Measurements from ENCODE around the gene JAK1.
A peak's percentile ranks its signal among the peaks of the same experiment; 100 is the strongest.
"Not testable (repeated sequence)": the region's sequence is repeated elsewhere in the genome, so short reads cannot be mapped to it uniquely, and the experiment has no call there.

The JAK1 gene

DNA sequence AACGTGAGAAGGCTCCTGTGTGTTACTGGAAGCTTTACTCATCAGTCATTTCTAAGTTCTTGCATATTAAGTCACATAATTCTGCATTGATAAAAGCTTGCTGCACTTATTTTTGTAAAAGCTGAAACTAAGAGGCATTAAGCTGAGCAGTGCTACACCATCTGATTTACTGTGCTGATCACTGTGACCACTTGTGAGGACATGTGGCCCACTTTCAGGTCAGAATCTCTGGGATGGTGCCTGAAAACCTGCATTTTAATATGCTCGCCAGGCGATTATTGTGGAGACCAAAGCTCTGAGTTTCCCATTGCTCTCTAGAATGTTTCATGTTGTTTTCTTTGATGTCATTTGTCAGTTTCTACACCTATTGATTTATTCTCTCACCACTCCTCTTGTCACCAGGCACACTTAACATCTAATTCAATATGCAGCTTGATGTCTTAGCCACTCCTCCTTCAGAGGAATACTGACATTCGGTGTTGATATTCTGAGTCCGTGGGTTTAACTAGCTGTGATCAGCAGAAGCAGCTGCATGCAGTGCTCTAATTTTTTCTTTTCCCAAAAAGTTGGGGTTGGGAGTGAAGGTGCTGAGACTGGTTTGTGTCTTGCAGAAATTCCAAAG, 136.2 kb downstream of the JAK1 start:
- DNase-seq (ENCODE audit: low read depth, low spot score), result no peak
- no peak overlapping the region for H3K4me3 ChIP-seq (ENCODE audit: low read length)

DNA sequence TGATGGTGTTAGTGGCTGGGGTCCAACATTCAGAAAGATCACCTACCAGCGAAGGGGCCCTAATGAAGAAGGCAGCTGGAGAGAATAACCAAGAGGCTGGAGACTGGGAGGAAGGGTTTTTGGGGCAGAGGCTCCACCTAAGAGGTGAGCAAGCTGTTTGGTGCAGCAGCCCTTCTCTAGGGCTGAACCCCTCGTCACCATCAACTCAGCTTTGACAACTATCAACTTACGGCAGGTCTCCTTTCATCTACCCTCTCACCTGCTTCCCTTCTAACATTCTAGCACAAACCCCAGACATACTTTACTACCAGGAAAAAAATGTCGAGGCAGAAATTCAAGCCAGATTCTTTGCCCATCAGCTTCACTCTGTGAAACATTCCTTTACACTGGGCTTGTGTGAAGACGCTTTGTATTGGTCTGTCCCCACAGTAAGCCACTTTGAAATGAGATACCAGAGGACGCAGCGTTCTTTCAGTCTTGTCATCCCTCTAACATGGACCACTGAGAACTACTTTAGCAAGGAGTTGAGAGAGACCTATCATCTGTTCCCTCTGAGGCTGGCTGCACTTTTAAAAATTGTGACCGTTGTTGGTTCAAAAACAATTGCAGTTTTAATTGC, 136.8 kb downstream of the JAK1 start:
- no peak overlapping the region for H3K4me3 ChIP-seq (ENCODE audit: low read length)
- no peak for DNase-seq (ENCODE audit: low read depth, low spot score)

DNA sequence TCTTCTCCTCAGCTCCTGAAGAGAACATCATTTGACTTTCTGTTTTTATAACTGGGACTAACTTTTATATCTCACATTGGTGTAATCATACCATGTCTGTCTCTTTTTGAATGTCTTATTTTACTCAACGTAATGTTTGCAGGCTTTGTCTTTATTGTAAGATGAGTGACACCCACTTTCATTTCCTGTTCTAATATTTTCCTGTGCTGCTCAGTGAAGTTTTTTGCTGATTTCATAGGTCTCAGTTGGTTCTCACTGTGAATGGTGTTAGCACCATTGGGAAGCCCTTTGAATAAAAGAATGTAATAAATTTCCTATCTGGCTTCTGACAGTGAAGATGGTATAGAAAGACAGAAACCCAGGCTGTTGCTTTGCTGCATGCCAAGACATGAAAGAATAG, 137.5 kb downstream of the JAK1 start:
- no peak overlapping the region for H3K4me3 ChIP-seq (ENCODE audit: low read length)
- no peak for DNase-seq (ENCODE audit: low read depth, low spot score)

DNA sequence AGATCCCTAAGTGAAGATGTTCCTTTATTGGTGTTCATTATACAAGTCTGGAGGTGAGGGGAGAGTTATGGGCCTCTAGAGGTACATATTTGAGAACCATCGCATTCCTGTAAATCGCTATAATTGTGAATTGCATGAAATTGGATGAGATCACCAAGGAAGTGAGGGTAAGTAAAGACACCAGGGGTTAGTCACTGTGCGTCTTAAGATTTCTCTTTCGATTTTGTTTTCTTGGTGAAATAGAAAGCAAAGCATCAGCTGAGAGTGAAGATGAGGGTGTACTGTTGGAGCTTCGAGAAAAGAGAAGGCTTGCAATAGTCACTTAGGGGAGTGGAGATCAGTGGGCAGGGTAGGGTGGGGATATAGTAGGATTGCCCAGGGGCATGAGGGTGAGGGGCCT, 139.4 kb downstream of the JAK1 start:
- no peak overlapping the region for H3K4me3 ChIP-seq (ENCODE audit: low read length)
- no peak for DNase-seq (ENCODE audit: low read depth, low spot score)

DNA sequence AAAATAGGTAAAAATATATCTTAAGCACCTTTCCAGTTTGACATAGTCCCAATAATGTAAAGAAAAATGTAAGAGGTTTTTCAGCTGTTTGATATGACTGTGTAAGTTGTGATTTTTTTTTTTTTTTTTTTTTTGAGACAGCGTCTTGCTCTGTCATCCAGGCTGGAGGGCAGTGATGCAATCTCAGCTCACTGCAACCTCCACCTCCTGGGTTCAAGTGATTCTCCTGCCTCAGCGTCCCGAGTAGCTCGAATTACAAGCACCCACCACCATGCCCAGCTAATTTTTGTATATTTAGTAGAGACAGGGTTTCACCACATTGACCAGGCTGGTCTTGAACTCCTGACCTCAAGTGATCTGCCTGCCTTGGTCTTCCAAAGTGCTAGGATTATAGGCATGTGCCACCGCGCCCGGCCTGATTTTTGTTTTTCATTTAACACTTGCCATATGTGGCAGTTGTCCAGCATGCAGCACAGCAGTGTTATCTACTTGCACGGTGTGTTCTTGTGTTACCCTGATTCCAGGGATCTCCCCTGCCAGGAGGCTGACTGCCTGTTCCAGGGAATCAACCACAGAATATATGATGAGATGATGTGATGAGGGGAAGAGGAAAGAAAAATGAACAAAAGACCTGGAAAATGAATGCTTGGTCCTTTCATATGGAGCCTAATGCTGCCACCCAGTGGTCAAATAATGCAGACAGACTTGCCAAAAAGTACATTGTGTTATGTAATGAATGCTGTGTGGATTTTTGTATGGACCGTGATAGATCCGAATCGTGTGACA, 142.5 kb downstream of the JAK1 start:
- H3K4me3 ChIP-seq (ENCODE audit: low read length), result no peak overlapping the region
- DNase-seq (ENCODE audit: low read depth, low spot score), result peak; percentile 64

DNA sequence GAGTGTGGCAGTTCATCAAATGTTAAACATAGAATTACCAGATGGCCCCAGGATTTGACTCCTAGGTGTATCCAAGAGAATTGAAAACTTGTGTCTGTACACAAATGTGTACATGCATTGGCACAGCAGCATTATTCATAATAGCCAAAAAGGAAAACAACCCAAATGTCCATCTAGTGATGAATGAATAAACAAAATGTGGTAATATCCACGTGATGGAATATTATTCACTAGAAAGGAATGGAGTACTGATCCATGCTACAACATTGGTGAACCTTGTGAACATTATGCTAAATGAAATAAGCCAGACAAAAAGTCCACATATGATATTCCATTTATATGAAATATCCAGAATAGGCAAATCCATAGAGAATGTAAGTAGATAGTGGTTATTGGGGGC, 143.7 kb downstream of the JAK1 start:
- no peak for DNase-seq (ENCODE audit: low read depth, low spot score)
- H3K4me3 ChIP-seq (ENCODE audit: low read length), result no peak overlapping the region

DNA sequence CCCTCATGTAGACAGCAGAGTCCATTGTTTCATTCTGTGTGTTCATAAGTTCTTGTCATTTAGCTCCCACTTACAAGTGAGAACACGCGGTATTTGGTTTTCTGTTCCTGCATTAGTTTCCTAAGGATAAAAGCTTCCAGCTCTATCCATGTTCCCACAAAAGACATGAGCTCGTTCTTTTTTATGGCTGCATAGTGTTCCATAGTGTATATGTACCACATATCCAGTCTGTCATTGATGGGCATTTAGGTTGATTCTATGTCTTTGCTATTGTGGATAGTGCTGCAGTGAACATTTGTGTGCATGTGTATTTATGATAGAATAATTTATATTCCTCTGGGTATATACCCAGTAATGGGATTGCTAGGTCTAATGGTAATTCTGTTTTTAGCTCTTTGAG, 145.8 kb downstream of the JAK1 start:
- not testable (repeated sequence) for H3K4me3 ChIP-seq (ENCODE audit: low read length); DNase-seq (ENCODE audit: low read depth, low spot score)

DNA sequence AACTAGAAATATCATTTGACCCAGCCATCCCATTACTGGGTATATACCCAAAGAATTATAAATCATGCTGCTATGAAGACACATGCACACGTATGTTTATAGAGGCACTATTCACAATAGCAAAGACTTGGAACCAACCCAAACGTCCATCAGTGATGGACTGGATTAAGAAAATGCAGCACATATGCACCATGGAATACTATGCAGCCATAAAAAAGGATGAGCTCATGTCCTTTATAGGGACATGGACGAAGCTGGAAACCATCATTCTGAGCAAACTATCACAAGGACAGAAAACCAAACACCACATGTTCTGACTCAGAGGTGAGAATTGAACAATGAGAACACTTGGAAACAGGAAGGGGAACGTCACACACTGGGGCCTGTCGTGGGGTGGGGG, 149.0 kb downstream of the JAK1 start:
- DNase-seq (ENCODE audit: low read depth, low spot score); H3K4me3 ChIP-seq (ENCODE audit: low read length): not testable (repeated sequence)

DNA sequence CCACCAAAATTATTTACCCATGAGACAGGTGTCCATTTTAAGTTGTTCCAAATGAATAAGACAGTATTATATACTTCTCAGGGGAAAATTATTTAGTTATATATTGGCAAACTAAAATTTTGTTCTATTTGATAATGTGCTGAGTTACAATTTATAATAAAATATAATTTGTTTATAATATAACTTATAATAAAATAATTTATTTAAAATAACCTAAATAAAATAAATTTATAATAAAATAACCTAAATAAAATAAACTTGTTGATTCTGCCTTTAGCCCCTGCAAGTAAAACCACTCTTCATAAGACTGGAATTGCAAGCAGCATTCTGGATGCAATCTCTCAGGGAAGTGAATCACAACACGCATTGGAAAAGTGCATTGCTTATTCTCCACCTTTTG, 151.9 kb downstream of the JAK1 start:
- DNase-seq (ENCODE audit: low read depth, low spot score), result no peak
- H3K4me3 ChIP-seq (ENCODE audit: low read length), result no peak overlapping the region

DNA sequence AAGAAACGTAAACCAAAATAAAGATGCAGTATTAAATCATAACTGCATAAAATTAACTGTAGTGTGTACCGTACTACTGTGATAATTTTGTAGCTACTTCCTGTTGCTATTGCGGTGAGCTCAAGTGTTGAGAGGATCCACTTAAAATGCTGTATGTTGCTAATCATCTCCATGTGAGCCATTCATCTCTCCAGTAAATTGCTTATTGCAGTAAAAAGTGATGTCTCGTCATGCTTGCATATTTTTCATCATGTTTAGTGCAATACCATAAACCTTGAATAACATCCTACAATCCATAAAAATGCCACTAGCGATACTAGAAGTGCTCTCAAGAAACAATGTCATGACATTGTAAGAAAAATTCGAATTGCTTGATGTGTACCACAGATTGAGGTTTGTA, 155.2 kb downstream of the JAK1 start:
- H3K4me3 ChIP-seq (ENCODE audit: low read length), result no peak overlapping the region
- DNase-seq (ENCODE audit: low read depth, low spot score), result no peak

DNA sequence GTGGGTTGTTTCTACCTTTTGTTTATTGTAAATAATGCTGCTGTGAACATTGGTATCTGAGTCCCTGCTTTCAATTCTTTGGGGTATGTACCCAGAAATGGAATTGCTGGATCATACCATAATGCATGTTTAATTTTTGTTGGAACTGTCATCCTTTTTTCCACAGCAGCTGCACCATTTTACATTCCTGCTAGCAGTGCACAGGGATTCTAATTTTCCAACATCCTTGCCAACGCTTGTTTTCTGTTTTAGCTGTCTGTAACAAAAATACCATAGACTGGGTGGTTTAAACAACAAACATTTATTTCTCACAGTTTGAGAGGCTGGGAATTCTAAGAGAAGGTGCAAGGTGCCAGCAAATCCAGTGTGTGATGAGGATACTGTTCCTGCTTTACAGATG, 156.3 kb downstream of the JAK1 start:
- H3K4me3 ChIP-seq (ENCODE audit: low read length), result no peak overlapping the region
- no peak for DNase-seq (ENCODE audit: low read depth, low spot score)

DNA sequence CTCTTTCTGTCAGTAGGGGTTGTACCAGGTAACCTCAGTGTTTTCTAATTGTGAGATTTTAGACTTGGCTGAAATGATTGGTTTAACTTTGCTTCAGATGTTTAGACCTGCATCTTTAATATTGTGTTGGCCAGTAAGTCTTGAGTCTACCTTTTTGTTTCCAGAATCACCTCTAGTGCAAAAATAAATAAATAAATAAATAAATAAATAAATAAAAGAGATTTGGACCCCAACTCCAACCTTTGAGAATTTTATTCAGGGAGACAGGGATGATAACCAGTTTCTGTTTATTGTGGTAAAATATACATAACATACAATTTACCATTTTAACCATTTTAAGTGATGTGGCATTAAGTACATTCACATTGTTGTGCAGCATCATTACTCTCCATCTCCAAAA, 157.0 kb downstream of the JAK1 start:
- H3K4me3 ChIP-seq (ENCODE audit: low read length), result no peak overlapping the region
- DNase-seq (ENCODE audit: low read depth, low spot score), result no peak

DNA sequence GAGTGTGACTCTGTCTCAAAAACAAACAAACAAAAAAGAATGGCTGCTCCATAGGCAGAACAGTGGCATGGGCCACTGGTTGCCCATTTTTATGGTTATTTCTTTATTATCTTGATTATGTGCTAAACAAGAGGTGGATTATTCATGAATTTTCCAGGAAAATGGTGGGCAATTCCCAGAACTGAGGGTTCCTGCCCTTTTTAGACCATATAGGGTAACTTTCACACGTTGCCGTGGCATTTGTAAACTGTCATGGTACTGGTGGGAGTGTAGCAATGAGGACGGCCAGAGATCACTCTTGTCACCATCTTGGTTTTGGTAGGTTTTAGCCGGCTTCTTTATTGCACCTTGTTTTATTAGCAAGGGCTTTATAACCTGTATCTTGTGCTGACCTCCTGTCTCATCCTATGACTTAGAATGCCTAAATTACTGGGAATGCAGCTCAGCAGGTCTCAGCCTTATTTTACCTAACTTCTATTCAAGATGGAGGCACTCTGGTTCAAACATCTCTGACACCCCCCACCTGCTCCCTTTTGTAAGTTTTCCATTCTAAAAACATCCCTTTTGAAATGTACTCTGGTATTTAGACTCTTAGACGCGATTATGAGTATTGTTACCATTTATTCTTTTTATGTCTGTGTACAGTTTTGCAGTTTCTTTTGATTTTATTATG, 164.4 kb downstream of the JAK1 start:
- no peak for DNase-seq (ENCODE audit: low read depth, low spot score)
- no peak overlapping the region for H3K4me3 ChIP-seq (ENCODE audit: low read length)

DNA sequence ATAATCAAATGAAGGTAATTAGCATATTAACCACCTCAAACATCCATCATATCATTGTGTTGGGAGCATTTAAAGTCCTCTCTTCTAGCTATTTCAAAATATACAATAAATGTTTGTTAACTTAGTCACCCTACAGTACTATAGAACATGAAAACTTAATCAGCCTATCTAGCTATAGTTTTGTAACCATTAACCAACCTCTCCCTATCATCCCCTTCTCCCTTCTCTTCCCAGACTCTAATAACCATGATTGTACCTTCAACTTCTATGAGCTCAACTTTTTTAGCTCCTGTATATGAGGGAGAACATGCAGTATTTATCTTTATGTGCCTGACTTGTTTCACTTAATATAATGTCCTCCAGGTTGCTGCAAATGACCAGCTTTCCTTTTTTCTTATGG, 167.5 kb downstream of the JAK1 start:
- DNase-seq (ENCODE audit: low read depth, low spot score), result no peak
- no peak overlapping the region for H3K4me3 ChIP-seq (ENCODE audit: low read length)

DNA sequence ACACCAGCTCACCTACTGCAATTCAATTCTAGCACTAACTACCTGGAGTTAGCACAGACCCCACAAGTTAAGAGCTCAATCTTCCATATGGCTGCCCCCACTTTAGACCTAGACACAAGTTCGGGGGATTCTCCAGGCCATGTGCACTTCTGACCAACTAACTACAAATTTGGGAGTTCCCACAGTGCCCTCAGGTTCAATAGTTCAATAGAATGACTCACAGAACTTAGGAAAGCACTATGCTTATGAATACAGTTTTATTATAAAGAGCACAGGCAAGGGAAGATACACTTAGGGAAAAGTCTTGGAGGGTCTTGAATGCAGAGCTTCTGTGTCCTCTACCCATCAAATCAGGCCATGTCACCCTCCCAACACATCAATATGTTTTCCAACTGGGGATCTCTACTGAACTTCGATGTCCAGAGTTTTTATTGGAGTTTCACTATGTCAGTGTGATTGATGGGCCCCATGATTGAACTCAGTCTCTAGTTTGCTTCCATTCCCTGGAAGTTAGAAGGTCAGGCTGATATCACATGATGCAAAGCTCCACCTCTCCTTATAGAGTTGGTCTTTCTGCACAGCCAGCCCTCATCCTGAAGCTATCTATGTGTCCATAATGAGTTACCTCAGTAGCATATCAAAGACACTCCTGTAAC, 175.4 kb downstream of the JAK1 start:
- no peak overlapping the region for H3K4me3 ChIP-seq (ENCODE audit: low read length)
- no peak for DNase-seq (ENCODE audit: low read depth, low spot score)

All from Jurkat, Clone E6-1 (cell line).